Neuronal stem cell (in vitro differentiated cells): Measurements from ENCODE around the gene PRRX2.

Experiments
- DNase-seq: peaks from one replicate; pipeline ENCODE4 v3.0.0-alpha.2; 2013; ENCODE audit warnings: low spot score
- H2AFZ ChIP-seq: one replicate; pipeline ENCODE4 v1.6.1; 2013; ENCODE audit warnings: mild to moderate bottlenecking, low read length, inconsistent platforms
- H2AK5ac ChIP-seq: 2 replicates; pipeline ENCODE4 v1.6.1; 2013; ENCODE audit warnings: low read depth, mild to moderate bottlenecking, inconsistent platforms, low read length, moderate library complexity, mixed read lengths
- H2BK120ac ChIP-seq: 2 replicates; pipeline ENCODE4 v1.6.1; 2013; ENCODE audit warnings: low read depth, mild to moderate bottlenecking, inconsistent platforms, low read length, moderate library complexity, mixed read lengths
- H2BK12ac ChIP-seq: one replicate; pipeline ENCODE4 v1.6.1; 2013; ENCODE audit warnings: low read length, inconsistent platforms
- H2BK15ac ChIP-seq: 2 replicates; pipeline ENCODE4 v1.6.1; 2013; ENCODE audit warnings: mild to moderate bottlenecking, low read length, inconsistent platforms, mixed read lengths
- H2BK5ac ChIP-seq: one replicate; pipeline ENCODE4 v1.6.1; 2013; ENCODE audit warnings: inconsistent platforms, mild to moderate bottlenecking, low read length, moderate library complexity
- H3K14ac ChIP-seq: one replicate; pipeline ENCODE4 v1.6.1; 2013; ENCODE audit warnings: low read length, inconsistent platforms
- H3K18ac ChIP-seq: 2 replicates; pipeline ENCODE4 v1.6.1; 2013; ENCODE audit warnings: low read length, inconsistent platforms
- H3K23ac ChIP-seq: 2 replicates; pipeline ENCODE4 v1.6.1; 2013; ENCODE audit warnings: low read depth, mild to moderate bottlenecking, mixed read lengths, low read length, inconsistent platforms; ENCODE audit not compliant: poor library complexity
- H3K27ac ChIP-seq: replicated peaks from 3 replicates; pipeline ENCODE4 v1.5.1; 2013; ENCODE audit warnings: low read length, inconsistent platforms
- H3K27me3 ChIP-seq, 3 experiments: 2 replicates each; pipeline ENCODE4 v1.6.1; 2013; ENCODE audit warnings: low read length in 3 of 3, mild to moderate bottlenecking in 2 of 3, inconsistent platforms in 1 of 3, low read depth in 1 of 3, mixed read lengths in 1 of 3, moderate library complexity in 1 of 3; ENCODE audit not compliant: control insufficient read depth in 3 of 3, insufficient read depth in 3 of 3
- H3K36me3 ChIP-seq, 2 donors: replicated peaks in 1 of 2; 2 replicates each; pipeline ENCODE4 v1.6.1; 2013; ENCODE audit warnings: low read length in 2 of 2; ENCODE audit not compliant: control insufficient read depth in 2 of 2, insufficient read depth in 2 of 2
- H3K4ac ChIP-seq: 2 replicates; pipeline ENCODE4 v1.6.1; 2013; ENCODE audit warnings: inconsistent platforms, mild to moderate bottlenecking, low read length, moderate library complexity
- H3K4me1 ChIP-seq, 2 donors: 1 replicate in 1 of 2; 2 replicates in 1 of 2; pipeline ENCODE4 v1.6.1; 2013; ENCODE audit warnings: low read length in 2 of 2, low read depth in 1 of 2; ENCODE audit not compliant: control insufficient read depth in 2 of 2, insufficient read depth in 1 of 2
- H3K4me2 ChIP-seq: one replicate; pipeline ENCODE4 v1.6.1; 2013; ENCODE audit warnings: mild to moderate bottlenecking, low read length, inconsistent platforms; ENCODE audit not compliant: insufficient read depth, poor library complexity, severe bottlenecking
- H3K4me3 ChIP-seq, 2 donors: 2 replicates each; pipeline ENCODE4 v1.5.1; 2013; ENCODE audit warnings: low read length in 2 of 2, mild to moderate bottlenecking in 2 of 2, inconsistent platforms in 1 of 2, moderate library complexity in 1 of 2
- H3K79me1 ChIP-seq: one replicate; pipeline ENCODE4 v1.6.1; 2013; ENCODE audit warnings: low read depth, mild to moderate bottlenecking, inconsistent platforms, low read length, moderate library complexity
- H3K9ac ChIP-seq: one replicate; pipeline ENCODE4 v1.6.1; 2013; ENCODE audit warnings: mild to moderate bottlenecking, low read depth, low read length, inconsistent platforms; ENCODE audit not compliant: poor library complexity
- H3K9me3 ChIP-seq, 2 donors: replicated peaks in 1 of 2; 2 replicates each; pipeline versions ENCODE3 to v1.6.1; 2013; ENCODE audit warnings: low read length in 2 of 2, mild to moderate bottlenecking in 2 of 2, inconsistent platforms in 1 of 2, low read depth in 1 of 2, mixed read lengths in 1 of 2, moderate library complexity in 1 of 2; ENCODE audit not compliant: control insufficient read depth in 2 of 2, insufficient read depth in 1 of 2
- H4K8ac ChIP-seq: one replicate; pipeline ENCODE4 v1.6.1; 2013; ENCODE audit warnings: low read depth, mild to moderate bottlenecking, inconsistent platforms, low read length, moderate library complexity
- H4K91ac ChIP-seq: one replicate; pipeline ENCODE4 v1.6.1; 2013; ENCODE audit warnings: low read length, low read depth, mild to moderate bottlenecking, inconsistent platforms; ENCODE audit not compliant: poor library complexity
- WGBS, 2 donors: extraction: QIAGEN DNeasy Blood & Tissue Kit; methylation state at CpG; one replicate each; pipeline ENCODE4 v1.1.7; 2013; ENCODE audit warnings: missing lambda C conversion rate in 2 of 2, mixed read lengths in 1 of 2; ENCODE audit not compliant: insufficient read length in 2 of 2, insufficient replicate concordance in 1 of 2; ENCODE audit errors: extremely low coverage in 2 of 2; 5-methylcytosine and 5-hydroxymethylcytosine counted together

Gene PRRX2

DNA sequence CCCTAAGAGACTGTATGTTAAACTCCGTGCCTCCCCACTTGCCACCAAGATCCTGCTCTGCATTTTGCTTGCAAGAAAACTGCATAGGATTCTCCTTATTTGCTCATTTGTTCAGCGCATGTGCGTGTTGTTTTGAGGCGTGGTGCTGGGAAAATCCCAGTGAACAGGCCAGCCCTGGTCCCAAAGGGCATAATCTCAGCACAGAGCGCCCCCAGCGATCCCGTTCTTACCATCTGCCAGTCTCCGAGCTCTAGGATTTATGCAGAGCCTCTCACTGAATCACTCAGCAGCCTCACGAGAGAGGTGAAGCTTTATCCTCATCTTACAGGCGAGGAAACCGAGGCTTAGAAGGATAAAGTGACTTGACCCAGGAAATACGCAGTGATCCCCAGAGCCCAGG, 11.5 kb downstream of the PRRX2 start:
- Histone ChIP-seq H3K18ac (peak overlapping the region; percentile 20), H3K4ac (no peak overlapping the region), H2AFZ (no peak overlapping the region), H3K4me3 (no peak overlapping the region), H3K9me3 (no peaks in the 10 kb centered on the region), H3K23ac (no peak overlapping the region), H3K36me3 (no peaks in the 10 kb centered on the region), H2BK5ac (no peak overlapping the region), H4K8ac (no peak overlapping the region), H3K14ac (no peak overlapping the region), H2BK120ac (no peak overlapping the region), H2BK15ac (no peak overlapping the region), H3K4me1 (peaks cover 0 to 6% of the 10 kb centered on the region in 2 donors), H3K4me2 (no peak overlapping the region), H2BK12ac (no peak overlapping the region), H3K27me3 (peaks cover 0 to 78% (median 0%) of the 10 kb centered on the region in 3 experiments), H3K9ac (no peak overlapping the region), H3K79me1 (peaks cover 3% of the 10 kb centered on the region), H4K91ac (no peak overlapping the region), H2AK5ac (peak overlapping the region; percentile 48), H3K27ac (no peak overlapping the region)
- DNase-seq = no peak
- no CpG with 5 or more reads among the region's 12 CpGs for WGBS, 2 donors

DNA sequence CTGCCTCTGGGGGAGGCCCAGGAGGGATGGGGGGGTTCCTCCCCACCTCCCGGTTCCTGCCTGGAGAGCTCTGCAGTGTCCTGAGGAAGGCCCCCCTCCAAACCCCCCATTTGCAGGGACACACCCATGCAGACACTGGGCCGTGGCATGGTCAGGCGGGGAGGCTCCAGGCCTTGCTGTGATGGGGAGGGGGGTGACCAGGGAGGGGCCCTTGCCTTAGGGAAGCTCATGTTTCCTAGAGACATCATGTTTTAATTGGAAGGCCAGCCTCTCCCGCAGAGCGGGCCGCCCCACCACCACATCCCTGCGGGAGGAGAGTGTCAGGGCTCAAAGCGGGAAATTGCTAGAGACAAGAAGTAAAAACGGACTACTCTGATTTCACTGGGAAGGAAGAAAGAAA, 12.0 kb downstream of the PRRX2 start:
- H3K27me3 ChIP-seq = peaks cover 0 to 73% (median 0%) of the 10 kb centered on the region in 3 experiments
- H3K4ac ChIP-seq = no peak overlapping the region
- peaks cover 0 to 6% of the 10 kb centered on the region in 2 donors for H3K4me1 ChIP-seq
- H3K4me3 ChIP-seq = no peak overlapping the region
- peak overlapping the region; percentile 48 for H2AK5ac ChIP-seq
- no peaks in the 10 kb centered on the region for H3K9me3 ChIP-seq
- no peak for DNase-seq
- peak overlapping the region; percentile 87 for H3K18ac ChIP-seq
- H3K4me2 ChIP-seq = peak overlapping the region; percentile 23
- no peaks in the 10 kb centered on the region for H3K36me3 ChIP-seq
- no peak overlapping the region for H3K27ac ChIP-seq
- no peak overlapping the region for H2BK120ac ChIP-seq
- H3K9ac ChIP-seq = no peak overlapping the region
- no peak overlapping the region for H3K23ac ChIP-seq
- no peak overlapping the region for H4K91ac ChIP-seq
- no CpG with 5 or more reads among the region's 9 CpGs for WGBS, 2 donors
- no peak overlapping the region for H3K14ac ChIP-seq
- H3K79me1 ChIP-seq = peaks cover 3% of the 10 kb centered on the region
- H2BK5ac ChIP-seq = no peak overlapping the region
- H2BK12ac ChIP-seq = no peak overlapping the region
- peak overlapping the region; percentile 13 for H2AFZ ChIP-seq
- no peak overlapping the region for H4K8ac ChIP-seq
- no peak overlapping the region for H2BK15ac ChIP-seq

DNA sequence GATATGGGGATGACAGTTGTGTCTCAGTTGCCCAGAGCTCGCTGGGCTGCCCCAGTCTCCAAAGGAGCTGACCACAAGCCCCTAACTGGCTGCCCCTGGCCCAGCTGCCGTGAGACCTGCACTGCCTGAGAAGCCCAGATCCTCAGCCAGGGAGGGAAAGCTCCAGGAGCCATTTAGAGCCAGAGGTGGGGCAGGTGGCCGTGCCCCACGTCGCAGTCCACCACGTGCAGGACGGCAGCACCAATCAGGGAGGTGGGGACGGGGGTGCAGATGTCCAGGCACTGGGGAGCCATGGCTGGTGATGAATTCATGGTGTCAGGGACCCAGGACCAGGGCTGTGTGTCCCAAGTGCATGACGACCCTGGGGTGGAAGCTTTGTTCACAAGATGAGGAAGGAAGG, 13.4 kb downstream of the PRRX2 start:
- Histone ChIP-seq H3K36me3 (no peaks in the 10 kb centered on the region), H2AFZ (no peak overlapping the region), H3K4ac (no peak overlapping the region), H3K4me1 (peaks cover 0 to 6% of the 10 kb centered on the region in 2 donors), H2BK5ac (peak overlapping the region; percentile 82), H2AK5ac (peak overlapping the region; percentile 99), H3K4me3 (no peak overlapping the region), H2BK12ac (peak overlapping the region; percentile 30), H3K4me2 (no peak overlapping the region), H3K18ac (peak overlapping the region; percentile 85), H3K79me1 (peaks cover 4% of the 10 kb centered on the region), H2BK120ac (no peak overlapping the region), H3K23ac (peak overlapping the region; percentile 85), H3K9me3 (no peaks in the 10 kb centered on the region), H4K8ac (peak overlapping the region; percentile 65), H2BK15ac (peak overlapping the region; percentile 54), H4K91ac (no peak overlapping the region), H3K27me3 (peaks cover 0 to 61% (median 0%) of the 10 kb centered on the region in 3 experiments), H3K27ac (no peak overlapping the region), H3K9ac (peak overlapping the region; percentile 77), H3K14ac (peak overlapping the region; percentile 17)
- no CpG with 5 or more reads among the region's 9 CpGs for WGBS, 2 donors
- DNase-seq = no peak

DNA sequence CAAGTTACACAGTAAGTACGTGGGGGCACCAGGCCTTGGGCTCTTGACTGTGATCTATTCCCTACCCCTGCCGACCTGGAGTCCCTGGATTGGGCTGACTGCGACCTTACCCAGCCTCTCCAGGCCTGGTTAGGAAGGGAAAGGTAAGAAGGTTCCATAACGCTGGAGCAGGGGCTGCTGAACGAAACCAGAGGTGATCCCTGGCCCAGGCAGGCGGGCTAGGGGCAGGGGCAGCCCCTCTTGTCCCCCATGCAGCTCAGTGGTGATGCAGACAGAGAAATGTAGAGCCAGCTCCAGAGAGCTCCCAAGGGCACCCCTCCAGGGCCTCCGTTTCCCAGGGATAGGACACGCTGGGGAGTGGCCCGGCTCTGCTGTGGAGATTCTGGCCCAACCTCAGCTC, 14.1 kb downstream of the PRRX2 start:
- H3K23ac ChIP-seq = peak overlapping the region; percentile 85
- peak overlapping the region; percentile 64 for H3K18ac ChIP-seq
- no peak overlapping the region for H3K27ac ChIP-seq
- DNase-seq = no peak
- H2BK15ac ChIP-seq = peak overlapping the region; percentile 67
- H3K4ac ChIP-seq = no peak overlapping the region
- peaks cover 6% of the 10 kb centered on the region for H3K79me1 ChIP-seq
- H3K4me2 ChIP-seq = no peak overlapping the region
- H2BK12ac ChIP-seq = peak overlapping the region; percentile 94
- peaks cover 0 to 6% of the 10 kb centered on the region in 2 donors for H3K4me1 ChIP-seq
- H2BK5ac ChIP-seq = peak overlapping the region; percentile 53
- H3K14ac ChIP-seq = no peak overlapping the region
- H4K8ac ChIP-seq = no peak overlapping the region
- H3K9ac ChIP-seq = no peak overlapping the region
- H2BK120ac ChIP-seq = no peak overlapping the region
- no peak overlapping the region for H4K91ac ChIP-seq
- H2AK5ac ChIP-seq = peak overlapping the region; percentile 99
- H3K4me3 ChIP-seq = no peak overlapping the region
- no peaks in the 10 kb centered on the region for H3K9me3 ChIP-seq
- no peaks in the 10 kb centered on the region for H3K36me3 ChIP-seq
- H2AFZ ChIP-seq = no peak overlapping the region
- WGBS, 2 donors = no CpG with 5 or more reads among the region's 9 CpGs
- peaks cover 0 to 56% (median 0%) of the 10 kb centered on the region in 3 experiments for H3K27me3 ChIP-seq
